ENCODE results near the gene USH2A.

DNA sequence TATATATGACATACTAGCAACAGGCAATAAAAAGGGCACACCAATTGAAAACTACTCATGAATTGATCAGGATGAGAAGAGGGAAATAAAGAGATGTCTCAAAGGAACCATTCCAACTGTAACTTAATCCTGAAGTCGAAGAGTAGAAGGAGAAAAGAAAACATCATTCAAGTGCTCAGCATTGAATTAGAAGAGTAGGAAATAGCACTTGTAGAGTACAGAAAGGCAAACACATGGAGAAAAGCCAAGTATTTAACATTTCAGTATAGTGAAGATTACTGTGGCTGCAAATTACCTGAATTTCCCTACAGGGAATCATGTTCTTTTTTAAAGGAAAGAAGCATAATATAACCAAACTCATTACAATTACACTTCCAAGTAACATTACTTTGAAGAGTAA, 651.1 kb downstream of the USH2A start:
- no peak for TF ChIP-seq EZH2 (IDR thresholded peaks at IDR 0.05; ENCODE audit: insufficient read depth, poor library complexity, severe bottlenecking)
- TF ChIP-seq EZH2phosphoT487 (IDR thresholded peaks at IDR 0.05; ENCODE audit: insufficient read depth, low read depth): no peak

All from GM23248 (cell line).